ENCODE data around the gene CELF2. TPM values are rescaled to one million over a fixed set of nuclear protein-coding genes. Genes with fewer than 3 reads are reported as not detected.

Gene CELF2
- polyA plus RNA-seq, 3 donors, result 11.2 to 11.8 (median 11.5) TPM

GRCh38 chr10:11194859-11195586 is 177.4 kb downstream of the CELF2 start:
- DNase-seq, result no peak

GRCh38 chr10:11195623-11196022 is 178.0 kb downstream of the CELF2 start:
- DNase-seq, result no peak

- no peak for DNase-seq
These were observed 179.6 kb downstream of the CELF2 start for GRCh38 chr10:11197266-11197712.

- no peak for DNase-seq
These were observed 180.2 kb downstream of the CELF2 start for GRCh38 chr10:11197878-11198277.

GRCh38 chr10:11201911-11202310 is 184.2 kb downstream of the CELF2 start:
- no peak for DNase-seq

- no peak for DNase-seq
These were observed 186.8 kb downstream of the CELF2 start for GRCh38 chr10:11204351-11204942.

GRCh38 chr10:11205030-11205772 is 187.5 kb downstream of the CELF2 start:
- DNase-seq, result no peak

GRCh38 chr10:11206676-11207559 is 189.2 kb downstream of the CELF2 start:
- DNase-seq, result no peak

GRCh38 chr10:11207560-11207844 is 189.8 kb downstream of the CELF2 start:
- DNase-seq, result no peak

GRCh38 chr10:11208243-11208642 is 190.6 kb downstream of the CELF2 start:
- DNase-seq, result no peak

- no peak for DNase-seq
These were observed 191.5 kb downstream of the CELF2 start for GRCh38 chr10:11208908-11209829.

GRCh38 chr10:11209830-11210181 is 192.1 kb downstream of the CELF2 start:
- DNase-seq, result no peak

- no peak for DNase-seq
These were observed 192.7 kb downstream of the CELF2 start for GRCh38 chr10:11210211-11210922.

GRCh38 chr10:11212288-11213085 is 194.8 kb downstream of the CELF2 start:
- no peak for DNase-seq

GRCh38 chr10:11213137-11213536 is 195.5 kb downstream of the CELF2 start:
- DNase-seq, result no peak

- DNase-seq, result no peak
These were observed 196.7 kb downstream of the CELF2 start for GRCh38 chr10:11214407-11214806.

GRCh38 chr10:11215471-11215870 is 197.8 kb downstream of the CELF2 start:
- DNase-seq, result no peak

- DNase-seq, result no peak
These were observed 199.8 kb downstream of the CELF2 start for GRCh38 chr10:11217521-11217920.

- no peak for DNase-seq
These were observed 200.7 kb downstream of the CELF2 start for GRCh38 chr10:11218395-11218794.

GRCh38 chr10:11219431-11219830 is 201.8 kb downstream of the CELF2 start:
- DNase-seq, result no peak
